Endothelial cell of umbilical vein (primary cell): ENCODE data around the gene DRP2. TPM values are rescaled to one million over a fixed set of nuclear protein-coding genes. Genes with fewer than 3 reads are reported as not detected.
A peak's percentile ranks its signal among the peaks of the same experiment; 100 is the strongest.

Experiments used
- BruUV-seq: library from RNA; stranded (reverse); fragments of 400-500 nt; replicated peaks from 2 replicates; lab custom pipeline; 2021; lab: Mats Ljungman, UMichigan
- CTCF ChIA-PET: fragments of 300-600, 350-600 bp; sonication (Branson Sonifier 250); formaldehyde crosslinking; loops from one replicate; lab custom pipeline; 2021; ENCODE audit warnings: antibody characterized with exemption, inconsistent platforms; lab: Charles Lee
- POLR2A ChIA-PET: fragments of 300-600, 350-600 bp; sonication (Branson Sonifier 250); formaldehyde crosslinking; loops from one replicate; lab custom pipeline; 2021; ENCODE audit warnings: antibody characterized with exemption, inconsistent platforms; lab: Charles Lee
- DNase-seq: peaks from one replicate; pipeline ENCODE4 v3.0.0-alpha.2; 2011; ENCODE audit warnings: low read depth, low spot score
- FAIRE-seq: peaks from 2 replicates; lab custom pipeline; 2011; peaks lifted over from hg19 to GRCh38; lab: Jason Lieb, UNC
- H2AFZ ChIP-seq: 2 replicates; pipeline ENCODE4 v1.6.0; 2012; ENCODE audit warnings: low read depth, low read length, control low read depth, inconsistent platforms
- H3K27ac ChIP-seq: 2 replicates; pipeline ENCODE4 v1.5.1; 2011; ENCODE audit warnings: low read depth, mild to moderate bottlenecking, control low read depth, low read length, moderate library complexity; ENCODE audit not compliant: insufficient read depth
- H3K27me3 ChIP-seq, 2 experiments: 2 replicates each; pipeline versions ENCODE4 v1.6.0 to v1.6.1; 2011; ENCODE audit warnings: low read length in 2 of 2, mixed read lengths in 1 of 2; ENCODE audit not compliant: control insufficient read depth in 2 of 2, insufficient read depth in 2 of 2
- H3K36me3 ChIP-seq, 2 experiments: 2 replicates in 1 of 2; 3 replicates in 1 of 2; pipeline ENCODE4 v1.5.1; 2011; ENCODE audit warnings: low read length in 2 of 2, mild to moderate bottlenecking in 1 of 2, moderate library complexity in 1 of 2; ENCODE audit not compliant: control insufficient read depth in 2 of 2, insufficient read depth in 2 of 2; ENCODE audit errors: extremely low read depth in 1 of 2
- H3K4me1 ChIP-seq: 3 replicates; pipeline ENCODE4 v1.5.1; 2011; ENCODE audit warnings: mild to moderate bottlenecking, low read length; ENCODE audit not compliant: control insufficient read depth, insufficient read depth; ENCODE audit errors: extremely low read depth
- H3K4me2 ChIP-seq: 2 replicates; pipeline ENCODE4 v1.6.1; 2011; ENCODE audit warnings: low read length, control low read depth, mixed read lengths; ENCODE audit not compliant: insufficient read depth
- H3K4me3 ChIP-seq, 3 experiments: fragments of 200-600 bp in 1 of 3; sonication (generic), shearing (Covaris generic) in 1 of 3; replicated peaks in 1 of 3; 2 replicates each; pipeline ENCODE4 v1.5.1; 2011 to 2016; ENCODE audit warnings: control low read depth in 3 of 3, low read length in 3 of 3, mild to moderate bottlenecking in 2 of 3, inconsistent platforms in 1 of 3, low read depth in 1 of 3, moderate library complexity in 1 of 3; ENCODE audit not compliant: insufficient read depth in 1 of 3
- H3K79me2 ChIP-seq: 2 replicates; pipeline ENCODE4 v1.6.0; 2012; ENCODE audit warnings: low read length, inconsistent platforms; ENCODE audit not compliant: control insufficient read depth, insufficient read depth
- H3K9ac ChIP-seq: replicated peaks from 2 replicates; pipeline ENCODE3; 2011; ENCODE audit warnings: low read length, control low read depth; ENCODE audit not compliant: insufficient read depth; ENCODE audit errors: extremely low read depth
- H3K9me1 ChIP-seq: replicated peaks from 3 replicates; pipeline ENCODE4 v1.6.0; 2011; ENCODE audit warnings: mild to moderate bottlenecking, low read length; ENCODE audit not compliant: control insufficient read depth, insufficient read depth; ENCODE audit errors: extremely low read depth
- H3K9me3 ChIP-seq: replicated peaks from 2 replicates; pipeline ENCODE4 v1.5.1; 2012; ENCODE audit warnings: low read length, inconsistent platforms; ENCODE audit not compliant: control insufficient read depth, insufficient read depth
- H4K20me1 ChIP-seq: replicated peaks from 2 replicates; pipeline ENCODE3; 2011; ENCODE audit warnings: mild to moderate bottlenecking, low read length; ENCODE audit not compliant: control insufficient read depth, insufficient read depth; ENCODE audit errors: extremely low read depth
- FOS ChIP-seq: IDR thresholded peaks from 2 replicates; pipeline ENCODE4 v1.6.1; 2011; ENCODE audit warnings: mild to moderate bottlenecking, low read length, moderate library complexity, borderline replicate concordance; ENCODE audit not compliant: insufficient read depth
- MYC ChIP-seq: IDR thresholded peaks from one replicate; pipeline ENCODE4 v1.6.1; 2011; ENCODE audit warnings: mild to moderate bottlenecking, low read depth, low read length
- POLR2A ChIP-seq: IDR thresholded peaks from 2 replicates; pipeline ENCODE4 v1.6.1; 2012; ENCODE audit warnings: low read depth, mild to moderate bottlenecking, control low read depth, low read length
- POLR2AphosphoS5 ChIP-seq: IDR thresholded peaks from 2 replicates; pipeline ENCODE4 v1.6.1; 2012; ENCODE audit warnings: low read depth, mild to moderate bottlenecking, control low read depth, low read length, moderate library complexity; ENCODE audit not compliant: insufficient read depth
- dilution Hi-C: fragments of 300-500 bp; cut with MboI; formaldehyde crosslinking; loops from one replicate; pipeline ENCODE4 v1.15.0; 2019; ENCODE audit warnings: low sequenced_read_pairs; ENCODE audit not compliant: extremely low pct_ligation_motif_present
- intact Hi-C: fragments of 100-400 bp; cut with micrococcal nuclease; formaldehyde crosslinking; loops from one replicate; pipeline ENCODE4 v1.10.0; 2022
- polyA plus RNA-seq, 4 experiments: library from polyadenylated mRNA; depleted of rRNA in 3 of 4; stranded (reverse) in 3 of 4; unstranded in 1 of 4; fragments of >200 nt; gene quantifications; 2 replicates each; pipeline versions ENCODE4 v1.2.1 to v1.2.3, GENCODE V29; 2011 to 2012; ENCODE audit warnings: missing spikeins in 1 of 4
- total RNA-seq: library from RNA; stranded (reverse); gene quantifications from 2 replicates; pipeline ENCODE4 v1.2.3, GENCODE V29; 2021

Gene DRP2
- total and polyA plus RNA-seq, 2 donors (not counting 3 experiments of a cell fraction or from before 2014, with no cell fraction given) = 0.17 to 0.31 TPM

DNA sequence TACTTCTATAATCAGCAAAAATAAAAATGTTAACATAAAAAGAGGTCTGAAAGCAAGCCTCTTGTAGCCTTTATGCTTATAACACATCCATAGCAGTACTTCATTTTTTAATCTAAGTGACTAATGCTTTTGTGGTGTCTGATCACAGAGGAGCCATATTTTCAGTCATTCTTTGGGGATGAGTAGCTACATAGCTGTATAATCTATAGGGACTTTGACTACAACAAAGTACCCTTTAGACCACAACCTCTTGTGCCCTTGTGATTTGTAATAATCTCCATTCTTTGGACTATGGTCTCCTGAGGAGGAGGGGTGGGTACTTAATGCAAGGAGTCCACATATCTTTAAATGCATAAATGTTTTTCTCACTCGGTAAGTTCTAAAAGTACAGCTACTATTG lies 9.6 kb downstream of the DRP2 start:
- H3K36me3 ChIP-seq = no peaks in the 10 kb centered on the region
- no peaks in the 10 kb centered on the region for H3K79me2 ChIP-seq
- dilution Hi-C loops = no loop called here
- BruUV-seq = no TSS peak
- intact Hi-C loops = no loop called here
- no peak overlapping the region for H3K4me2 ChIP-seq
- H3K9me3 ChIP-seq = no peaks in the 10 kb centered on the region
- CTCF ChIA-PET = no interaction called here
- H4K20me1 ChIP-seq = no peaks in the 10 kb centered on the region
- no peak overlapping the region for H3K4me3 ChIP-seq
- DNase-seq (no peak), FAIRE-seq (no peak)
- no peak overlapping the region for H2AFZ ChIP-seq
- H3K9me1 ChIP-seq = no peaks in the 10 kb centered on the region
- H3K9ac ChIP-seq = no peak overlapping the region
- H3K27me3 ChIP-seq = no peaks in the 10 kb centered on the region
- H3K4me1 ChIP-seq = peaks cover 6% of the 10 kb centered on the region
- H3K27ac ChIP-seq = no peak overlapping the region
- POLR2A ChIA-PET = no interaction called here
- TF ChIP-seq POLR2AphosphoS5 = no peak
- TF ChIP-seq MYC = no peak

DNA sequence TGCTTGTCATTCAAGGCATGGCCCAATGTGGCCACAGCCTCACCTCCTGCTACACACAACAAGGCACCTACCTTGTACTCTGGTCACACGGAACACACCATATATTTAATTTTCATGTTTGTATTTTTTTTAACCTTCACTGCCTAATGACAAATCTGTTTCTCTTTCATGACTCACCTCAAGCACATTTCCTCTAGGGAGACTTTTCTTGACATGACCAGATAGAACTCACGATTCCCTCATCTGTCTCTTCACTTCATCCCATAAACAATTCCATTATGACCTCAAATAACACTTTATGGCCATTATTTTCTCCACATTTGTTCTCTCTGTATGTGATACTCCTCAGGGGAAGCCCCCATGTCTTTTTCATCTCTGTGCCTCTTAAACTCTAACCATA lies 11.1 kb downstream of the DRP2 start:
- H3K27ac ChIP-seq = no peak overlapping the region
- no peaks in the 10 kb centered on the region for H3K36me3 ChIP-seq
- peaks cover 6% of the 10 kb centered on the region for H3K4me1 ChIP-seq
- H3K9me3 ChIP-seq = no peaks in the 10 kb centered on the region
- no peaks in the 10 kb centered on the region for H3K79me2 ChIP-seq
- BruUV-seq = no TSS peak
- TF ChIP-seq FOS (peak; percentile 44), POLR2A (no peak)
- no peaks in the 10 kb centered on the region for H4K20me1 ChIP-seq
- FAIRE-seq = no peak
- H3K9me1 ChIP-seq = no peaks in the 10 kb centered on the region
- H3K4me3 ChIP-seq = no peak overlapping the region
- dilution Hi-C loops (no loop called here), intact Hi-C loops (no loop called here)
- H3K4me2 ChIP-seq = no peak overlapping the region
- DNase-seq = no peak
- no peak overlapping the region for H2AFZ ChIP-seq
- no peaks in the 10 kb centered on the region for H3K27me3 ChIP-seq
- POLR2A ChIA-PET = no interaction called here
- CTCF ChIA-PET = no interaction called here
- no peak overlapping the region for H3K9ac ChIP-seq
